Esophagus squamous epithelium (tissue), 4 donors: ENCODE data around the gene CACNA1F.

Source experiments
- POLR2A ChIP-seq, 4 donors: fragments of 450-650 bp; IDR thresholded peaks; one replicate each; pipeline ENCODE4 v1.6.1; 2017; ENCODE audit warnings: antibody characterized with exemption in 4 of 4, mild to moderate bottlenecking in 4 of 4, moderate library complexity in 3 of 4
- TF ChIP-seq, protein P1 (sequence below), 6 experiments: fragments of 450-650 bp in 4 of 6; fragments of 200-600 bp in 2 of 6; sonication (generic) in 2 of 6; IDR thresholded peaks; one replicate each; pipeline ENCODE4 v1.5.1; 2016 to 2019; ENCODE audit warnings: antibody characterized with exemption in 6 of 6, mild to moderate bottlenecking in 4 of 6, moderate library complexity in 4 of 6

GRCh38 chrX:49277535-49277830 lies 44.3 kb upstream of the CACNA1F start:
- TF ChIP-seq, protein P1, sequence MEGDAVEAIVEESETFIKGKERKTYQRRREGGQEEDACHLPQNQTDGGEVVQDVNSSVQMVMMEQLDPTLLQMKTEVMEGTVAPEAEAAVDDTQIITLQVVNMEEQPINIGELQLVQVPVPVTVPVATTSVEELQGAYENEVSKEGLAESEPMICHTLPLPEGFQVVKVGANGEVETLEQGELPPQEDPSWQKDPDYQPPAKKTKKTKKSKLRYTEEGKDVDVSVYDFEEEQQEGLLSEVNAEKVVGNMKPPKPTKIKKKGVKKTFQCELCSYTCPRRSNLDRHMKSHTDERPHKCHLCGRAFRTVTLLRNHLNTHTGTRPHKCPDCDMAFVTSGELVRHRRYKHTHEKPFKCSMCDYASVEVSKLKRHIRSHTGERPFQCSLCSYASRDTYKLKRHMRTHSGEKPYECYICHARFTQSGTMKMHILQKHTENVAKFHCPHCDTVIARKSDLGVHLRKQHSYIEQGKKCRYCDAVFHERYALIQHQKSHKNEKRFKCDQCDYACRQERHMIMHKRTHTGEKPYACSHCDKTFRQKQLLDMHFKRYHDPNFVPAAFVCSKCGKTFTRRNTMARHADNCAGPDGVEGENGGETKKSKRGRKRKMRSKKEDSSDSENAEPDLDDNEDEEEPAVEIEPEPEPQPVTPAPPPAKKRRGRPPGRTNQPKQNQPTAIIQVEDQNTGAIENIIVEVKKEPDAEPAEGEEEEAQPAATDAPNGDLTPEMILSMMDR (IDR thresholded peaks at IDR 0.05), result no peak
- TF ChIP-seq POLR2A (IDR thresholded peaks at IDR 0.05), result no peak
